ENCODE measurements around the gene KIF19. TPM values are rescaled to one million over a fixed set of nuclear protein-coding genes. Genes with fewer than 3 reads are reported as not detected.
A peak's percentile ranks its signal among the peaks of the same experiment; 100 is the strongest.

KIF19 gene
- total and polyA plus RNA-seq, 2 donors, result 0.32 to 1.4 TPM

GRCh38 chr17:74317071-74317470 lies 9.0 kb upstream of the KIF19 start:
- Histone ChIP-seq H3K4me3 (ENCODE audit: low read depth, low read length) (no peak overlapping the region), H3K36me3 (ENCODE audit: insufficient read depth) (no peaks in the 10 kb centered on the region), H3K4me1 (ENCODE audit: insufficient read depth) (no peaks in the 10 kb centered on the region), H3K27ac (ENCODE audit: low read depth) (no peak overlapping the region)
- no peak for DNase-seq (ENCODE audit: extremely low spot score)
- WGBS, result 70% methylated on average over 16 of the region's 16 CpGs

- 83% methylated on average over 10 of the region's 10 CpGs for WGBS
- no peak overlapping the region for H3K4me3 ChIP-seq (ENCODE audit: low read depth, low read length)
- H3K27ac ChIP-seq (ENCODE audit: low read depth), result no peak overlapping the region
- no peak for DNase-seq (ENCODE audit: extremely low spot score)
- no peaks in the 10 kb centered on the region for H3K4me1 ChIP-seq (ENCODE audit: insufficient read depth)
- H3K36me3 ChIP-seq (ENCODE audit: insufficient read depth), result no peaks in the 10 kb centered on the region
These were observed 7.6 kb upstream of the KIF19 start for GRCh38 chr17:74318391-74318790.

GRCh38 chr17:74324521-74324920 lies 1.5 kb upstream of the KIF19 start:
- H3K36me3 ChIP-seq (ENCODE audit: insufficient read depth), result no peaks in the 10 kb centered on the region
- WGBS, result 94% methylated on average over 6 of the region's 6 CpGs
- H3K4me3 ChIP-seq (ENCODE audit: low read depth, low read length), result no peak overlapping the region
- H3K27ac ChIP-seq (ENCODE audit: low read depth), result no peak overlapping the region
- no peaks in the 10 kb centered on the region for H3K4me1 ChIP-seq (ENCODE audit: insufficient read depth)
- no peak for DNase-seq (ENCODE audit: extremely low spot score)

GRCh38 chr17:74325376-74325742 lies 667 bp upstream of the KIF19 start:
- no peaks in the 10 kb centered on the region for H3K4me1 ChIP-seq (ENCODE audit: insufficient read depth)
- no peak for DNase-seq (ENCODE audit: extremely low spot score)
- 32% methylated on average over 11 of the region's 11 CpGs for WGBS
- H3K4me3 ChIP-seq (ENCODE audit: low read depth, low read length), result peak overlapping the region; percentile 23
- H3K36me3 ChIP-seq (ENCODE audit: insufficient read depth), result no peaks in the 10 kb centered on the region
- no peak overlapping the region for H3K27ac ChIP-seq (ENCODE audit: low read depth)

- Histone ChIP-seq H3K27ac (ENCODE audit: low read depth) (no peak overlapping the region), H3K4me3 (ENCODE audit: low read depth, low read length) (peak overlapping the region; percentile 23), H3K4me1 (ENCODE audit: insufficient read depth) (no peaks in the 10 kb centered on the region), H3K36me3 (ENCODE audit: insufficient read depth) (no peaks in the 10 kb centered on the region)
- 26% methylated on average over 10 of the region's 10 CpGs for WGBS
- DNase-seq (ENCODE audit: extremely low spot score), result no peak
These were observed 480 bp downstream of the KIF19 start for GRCh38 chr17:74326506-74326905.

GRCh38 chr17:74328487-74328886 lies 2.5 kb downstream of the KIF19 start:
- no peak overlapping the region for H3K4me3 ChIP-seq (ENCODE audit: low read depth, low read length)
- WGBS, result 91% methylated on average over 3 of the region's 3 CpGs
- no peak overlapping the region for H3K27ac ChIP-seq (ENCODE audit: low read depth)
- H3K36me3 ChIP-seq (ENCODE audit: insufficient read depth), result no peaks in the 10 kb centered on the region
- H3K4me1 ChIP-seq (ENCODE audit: insufficient read depth), result no peaks in the 10 kb centered on the region
- DNase-seq (ENCODE audit: extremely low spot score), result no peak

GRCh38 chr17:74329378-74329777 lies 3.4 kb downstream of the KIF19 start:
- H3K27ac ChIP-seq (ENCODE audit: low read depth), result no peak overlapping the region
- no peak for DNase-seq (ENCODE audit: extremely low spot score)
- no peak overlapping the region for H3K4me3 ChIP-seq (ENCODE audit: low read depth, low read length)
- 86% methylated on average over 3 of the region's 3 CpGs for WGBS
- H3K4me1 ChIP-seq (ENCODE audit: insufficient read depth), result no peaks in the 10 kb centered on the region
- H3K36me3 ChIP-seq (ENCODE audit: insufficient read depth), result no peaks in the 10 kb centered on the region

- Histone ChIP-seq H3K4me3 (ENCODE audit: low read depth, low read length) (no peak overlapping the region), H3K4me1 (ENCODE audit: insufficient read depth) (no peaks in the 10 kb centered on the region), H3K27ac (ENCODE audit: low read depth) (no peak overlapping the region), H3K36me3 (ENCODE audit: insufficient read depth) (no peaks in the 10 kb centered on the region)
- 75% methylated on average over 8 of the region's 8 CpGs for WGBS
- DNase-seq (ENCODE audit: extremely low spot score), result no peak
These were observed 4.4 kb downstream of the KIF19 start for GRCh38 chr17:74330446-74330845.

- Histone ChIP-seq H3K36me3 (ENCODE audit: insufficient read depth) (no peaks in the 10 kb centered on the region), H3K4me1 (ENCODE audit: insufficient read depth) (no peaks in the 10 kb centered on the region), H3K4me3 (ENCODE audit: low read depth, low read length) (no peak overlapping the region), H3K27ac (ENCODE audit: low read depth) (no peak overlapping the region)
- DNase-seq (ENCODE audit: extremely low spot score), result no peak
- WGBS, result 53% methylated on average over 7 of the region's 7 CpGs
These were observed 6.1 kb downstream of the KIF19 start for GRCh38 chr17:74332017-74332650.

GRCh38 chr17:74332763-74333283 lies 6.8 kb downstream of the KIF19 start:
- no peak for DNase-seq (ENCODE audit: extremely low spot score)
- Histone ChIP-seq H3K27ac (ENCODE audit: low read depth) (no peak overlapping the region), H3K36me3 (ENCODE audit: insufficient read depth) (no peaks in the 10 kb centered on the region), H3K4me1 (ENCODE audit: insufficient read depth) (no peaks in the 10 kb centered on the region), H3K4me3 (ENCODE audit: low read depth, low read length) (no peak overlapping the region)
- WGBS, result 30% methylated on average over 11 of the region's 11 CpGs

GRCh38 chr17:74334393-74335039 lies 8.5 kb downstream of the KIF19 start:
- H3K36me3 ChIP-seq (ENCODE audit: insufficient read depth), result no peaks in the 10 kb centered on the region
- 77% methylated on average over 2 of the region's 2 CpGs for WGBS
- H3K4me3 ChIP-seq (ENCODE audit: low read depth, low read length), result no peak overlapping the region
- H3K27ac ChIP-seq (ENCODE audit: low read depth), result no peak overlapping the region
- DNase-seq (ENCODE audit: extremely low spot score), result no peak
- no peaks in the 10 kb centered on the region for H3K4me1 ChIP-seq (ENCODE audit: insufficient read depth)

- Histone ChIP-seq H3K36me3 (ENCODE audit: insufficient read depth) (no peaks in the 10 kb centered on the region), H3K4me3 (ENCODE audit: low read depth, low read length) (no peak overlapping the region), H3K4me1 (ENCODE audit: insufficient read depth) (no peaks in the 10 kb centered on the region), H3K27ac (ENCODE audit: low read depth) (no peak overlapping the region)
- no peak for DNase-seq (ENCODE audit: extremely low spot score)
- WGBS, result 73% methylated on average over 5 of the region's 5 CpGs
These were observed 9.6 kb downstream of the KIF19 start for GRCh38 chr17:74335529-74336062.

GRCh38 chr17:74336307-74336706 lies 10.3 kb downstream of the KIF19 start:
- DNase-seq (ENCODE audit: extremely low spot score), result no peak
- no peak overlapping the region for H3K4me3 ChIP-seq (ENCODE audit: low read depth, low read length)
- no peaks in the 10 kb centered on the region for H3K36me3 ChIP-seq (ENCODE audit: insufficient read depth)
- H3K4me1 ChIP-seq (ENCODE audit: insufficient read depth), result no peaks in the 10 kb centered on the region
- H3K27ac ChIP-seq (ENCODE audit: low read depth), result no peak overlapping the region
- 78% methylated on average over 7 of the region's 7 CpGs for WGBS

- H3K36me3 ChIP-seq (ENCODE audit: insufficient read depth), result no peaks in the 10 kb centered on the region
- no peak overlapping the region for H3K27ac ChIP-seq (ENCODE audit: low read depth)
- WGBS, result 59% methylated on average over 12 of the region's 12 CpGs
- H3K4me1 ChIP-seq (ENCODE audit: insufficient read depth), result no peaks in the 10 kb centered on the region
- DNase-seq (ENCODE audit: extremely low spot score), result no peak
- H3K4me3 ChIP-seq (ENCODE audit: low read depth, low read length), result no peak overlapping the region
These were observed 11.9 kb downstream of the KIF19 start for GRCh38 chr17:74337834-74338500.
